Endothelial cell of umbilical vein (primary cell): ENCODE data around the gene USH1G. TPM values are rescaled to one million over a fixed set of nuclear protein-coding genes. Genes with fewer than 3 reads are reported as not detected.

Experiments used
- BruUV-seq: library from RNA; stranded (reverse); fragments of 400-500 nt; replicated peaks from 2 replicates; lab custom pipeline; 2021; lab: Mats Ljungman, UMichigan
- CTCF ChIA-PET: fragments of 300-600, 350-600 bp; sonication (Branson Sonifier 250); formaldehyde crosslinking; loops from one replicate; lab custom pipeline; 2021; ENCODE audit warnings: antibody characterized with exemption, inconsistent platforms; lab: Charles Lee
- POLR2A ChIA-PET: fragments of 300-600, 350-600 bp; sonication (Branson Sonifier 250); formaldehyde crosslinking; loops from one replicate; lab custom pipeline; 2021; ENCODE audit warnings: antibody characterized with exemption, inconsistent platforms; lab: Charles Lee
- DNase-seq: peaks from one replicate; pipeline ENCODE4 v3.0.0-alpha.2; 2011; ENCODE audit warnings: low read depth, low spot score
- FAIRE-seq: peaks from 2 replicates; lab custom pipeline; 2011; peaks lifted over from hg19 to GRCh38; lab: Jason Lieb, UNC
- H2AFZ ChIP-seq: 2 replicates; pipeline ENCODE4 v1.6.0; 2012; ENCODE audit warnings: low read depth, low read length, control low read depth, inconsistent platforms
- H3K27ac ChIP-seq: 2 replicates; pipeline ENCODE4 v1.5.1; 2011; ENCODE audit warnings: low read depth, mild to moderate bottlenecking, control low read depth, low read length, moderate library complexity; ENCODE audit not compliant: insufficient read depth
- H3K27me3 ChIP-seq, 2 experiments: 2 replicates each; pipeline versions ENCODE4 v1.6.0 to v1.6.1; 2011; ENCODE audit warnings: low read length in 2 of 2, mixed read lengths in 1 of 2; ENCODE audit not compliant: control insufficient read depth in 2 of 2, insufficient read depth in 2 of 2
- H3K36me3 ChIP-seq, 2 experiments: 2 replicates in 1 of 2; 3 replicates in 1 of 2; pipeline ENCODE4 v1.5.1; 2011; ENCODE audit warnings: low read length in 2 of 2, mild to moderate bottlenecking in 1 of 2, moderate library complexity in 1 of 2; ENCODE audit not compliant: control insufficient read depth in 2 of 2, insufficient read depth in 2 of 2; ENCODE audit errors: extremely low read depth in 1 of 2
- H3K4me1 ChIP-seq: 3 replicates; pipeline ENCODE4 v1.5.1; 2011; ENCODE audit warnings: mild to moderate bottlenecking, low read length; ENCODE audit not compliant: control insufficient read depth, insufficient read depth; ENCODE audit errors: extremely low read depth
- H3K4me2 ChIP-seq: 2 replicates; pipeline ENCODE4 v1.6.1; 2011; ENCODE audit warnings: low read length, control low read depth, mixed read lengths; ENCODE audit not compliant: insufficient read depth
- H3K4me3 ChIP-seq, 3 experiments: fragments of 200-600 bp in 1 of 3; sonication (generic), shearing (Covaris generic) in 1 of 3; replicated peaks in 1 of 3; 2 replicates each; pipeline ENCODE4 v1.5.1; 2011 to 2016; ENCODE audit warnings: control low read depth in 3 of 3, low read length in 3 of 3, mild to moderate bottlenecking in 2 of 3, inconsistent platforms in 1 of 3, low read depth in 1 of 3, moderate library complexity in 1 of 3; ENCODE audit not compliant: insufficient read depth in 1 of 3
- H3K79me2 ChIP-seq: 2 replicates; pipeline ENCODE4 v1.6.0; 2012; ENCODE audit warnings: low read length, inconsistent platforms; ENCODE audit not compliant: control insufficient read depth, insufficient read depth
- H3K9ac ChIP-seq: replicated peaks from 2 replicates; pipeline ENCODE3; 2011; ENCODE audit warnings: low read length, control low read depth; ENCODE audit not compliant: insufficient read depth; ENCODE audit errors: extremely low read depth
- H3K9me1 ChIP-seq: replicated peaks from 3 replicates; pipeline ENCODE4 v1.6.0; 2011; ENCODE audit warnings: mild to moderate bottlenecking, low read length; ENCODE audit not compliant: control insufficient read depth, insufficient read depth; ENCODE audit errors: extremely low read depth
- H3K9me3 ChIP-seq: replicated peaks from 2 replicates; pipeline ENCODE4 v1.5.1; 2012; ENCODE audit warnings: low read length, inconsistent platforms; ENCODE audit not compliant: control insufficient read depth, insufficient read depth
- H4K20me1 ChIP-seq: replicated peaks from 2 replicates; pipeline ENCODE3; 2011; ENCODE audit warnings: mild to moderate bottlenecking, low read length; ENCODE audit not compliant: control insufficient read depth, insufficient read depth; ENCODE audit errors: extremely low read depth
- CTCF ChIP-seq, 2 donors: IDR thresholded peaks; 1 replicate in 1 of 2; 2 replicates in 1 of 2; pipeline ENCODE4 v1.5.1; 2011; ENCODE audit warnings: low read length in 2 of 2, mild to moderate bottlenecking in 2 of 2, moderate library complexity in 2 of 2, control low read depth in 1 of 2, inconsistent platforms in 1 of 2, low read depth in 1 of 2; ENCODE audit not compliant: insufficient read depth in 1 of 2; ENCODE audit errors: extremely low read depth in 1 of 2
- EZH2 ChIP-seq: IDR thresholded peaks from 2 replicates; pipeline ENCODE4 v1.6.1; 2012; ENCODE audit warnings: borderline replicate concordance, low read depth, mild to moderate bottlenecking, moderate library complexity, low read length, inconsistent platforms; ENCODE audit not compliant: severe bottlenecking
- FOS ChIP-seq: IDR thresholded peaks from 2 replicates; pipeline ENCODE4 v1.6.1; 2011; ENCODE audit warnings: mild to moderate bottlenecking, low read length, moderate library complexity, borderline replicate concordance; ENCODE audit not compliant: insufficient read depth
- JUN ChIP-seq: IDR thresholded peaks from 2 replicates; pipeline ENCODE4 v1.6.1; 2011; ENCODE audit warnings: borderline replicate concordance, low read depth; ENCODE audit not compliant: insufficient read length, insufficient read depth
- MAX ChIP-seq: IDR thresholded peaks from 2 replicates; pipeline ENCODE4 v1.6.1; 2011; ENCODE audit not compliant: insufficient read depth, insufficient read length
- POLR2A ChIP-seq: IDR thresholded peaks from 2 replicates; pipeline ENCODE4 v1.6.1; 2012; ENCODE audit warnings: low read depth, mild to moderate bottlenecking, control low read depth, low read length
- POLR2AphosphoS5 ChIP-seq: IDR thresholded peaks from 2 replicates; pipeline ENCODE4 v1.6.1; 2012; ENCODE audit warnings: low read depth, mild to moderate bottlenecking, control low read depth, low read length, moderate library complexity; ENCODE audit not compliant: insufficient read depth
- dilution Hi-C: fragments of 300-500 bp; cut with MboI; formaldehyde crosslinking; loops from one replicate; pipeline ENCODE4 v1.15.0; 2019; ENCODE audit warnings: low sequenced_read_pairs; ENCODE audit not compliant: extremely low pct_ligation_motif_present
- intact Hi-C: fragments of 100-400 bp; cut with micrococcal nuclease; formaldehyde crosslinking; loops from one replicate; pipeline ENCODE4 v1.10.0; 2022
- polyA plus RNA-seq, 4 experiments: library from polyadenylated mRNA; depleted of rRNA in 3 of 4; stranded (reverse) in 3 of 4; unstranded in 1 of 4; fragments of >200 nt; gene quantifications; 2 replicates each; pipeline versions ENCODE4 v1.2.1 to v1.2.3, GENCODE V29; 2011 to 2012; ENCODE audit warnings: missing spikeins in 1 of 4
- total RNA-seq: library from RNA; stranded (reverse); gene quantifications from 2 replicates; pipeline ENCODE4 v1.2.3, GENCODE V29; 2021

Gene USH1G
- total and polyA plus RNA-seq, 2 donors (not counting 3 experiments of a cell fraction or from before 2014, with no cell fraction given), result not detected

GRCh38 chr17:74901353-74902135, 21.5 kb downstream of the USH1G start:
- H3K36me3 ChIP-seq, result no peaks in the 10 kb centered on the region
- H3K79me2 ChIP-seq, result no peaks in the 10 kb centered on the region
- no peaks in the 10 kb centered on the region for H4K20me1 ChIP-seq
- H3K9me3 ChIP-seq, result no peaks in the 10 kb centered on the region
- no TSS peak for BruUV-seq
- CTCF ChIA-PET, result interaction anchor here (0.8 kb wide), 1 partner anchor 39 kb away, joined by 3 read pairs; no protein-coding TSS in a partner anchor
- no peak overlapping the region for H3K4me2 ChIP-seq
- no peak for TF ChIP-seq JUN
- no peak for TF ChIP-seq POLR2AphosphoS5
- no peak for TF ChIP-seq POLR2A
- no peak for TF ChIP-seq FOS
- TF ChIP-seq CTCF (IDR thresholded peaks at IDR 0.05; ENCODE audit: extremely low read depth in 1 of 2, insufficient read depth in 1 of 2, low read depth in 1 of 2, low read length in 2 of 2), result no peak
- TF ChIP-seq EZH2, result no peak
- no peak for TF ChIP-seq MAX
- H3K9ac ChIP-seq, result no peak overlapping the region
- H3K4me1 ChIP-seq, result no peaks in the 10 kb centered on the region
- peaks cover 0 to 3% of the 10 kb centered on the region in 2 experiments for H3K27me3 ChIP-seq
- no peak for DNase-seq
- H3K4me3 ChIP-seq, result no peak overlapping the region
- no peak for FAIRE-seq
- no peak overlapping the region for H3K27ac ChIP-seq
- H3K9me1 ChIP-seq, result no peaks in the 10 kb centered on the region
- intact Hi-C loops, result no loop called here
- dilution Hi-C loops, result no loop called here
- H2AFZ ChIP-seq, result no peak overlapping the region
- POLR2A ChIA-PET, result no interaction called here
